Measurements from ENCODE around the gene ETNK2. TPM values are rescaled to one million over a fixed set of nuclear protein-coding genes. Genes with fewer than 3 reads are reported as not detected.
A peak's percentile ranks its signal among the peaks of the same experiment; 100 is the strongest.

Gene ETNK2
- total RNA-seq, 1 donor from 2014 or later: 8.2 TPM

DNA sequence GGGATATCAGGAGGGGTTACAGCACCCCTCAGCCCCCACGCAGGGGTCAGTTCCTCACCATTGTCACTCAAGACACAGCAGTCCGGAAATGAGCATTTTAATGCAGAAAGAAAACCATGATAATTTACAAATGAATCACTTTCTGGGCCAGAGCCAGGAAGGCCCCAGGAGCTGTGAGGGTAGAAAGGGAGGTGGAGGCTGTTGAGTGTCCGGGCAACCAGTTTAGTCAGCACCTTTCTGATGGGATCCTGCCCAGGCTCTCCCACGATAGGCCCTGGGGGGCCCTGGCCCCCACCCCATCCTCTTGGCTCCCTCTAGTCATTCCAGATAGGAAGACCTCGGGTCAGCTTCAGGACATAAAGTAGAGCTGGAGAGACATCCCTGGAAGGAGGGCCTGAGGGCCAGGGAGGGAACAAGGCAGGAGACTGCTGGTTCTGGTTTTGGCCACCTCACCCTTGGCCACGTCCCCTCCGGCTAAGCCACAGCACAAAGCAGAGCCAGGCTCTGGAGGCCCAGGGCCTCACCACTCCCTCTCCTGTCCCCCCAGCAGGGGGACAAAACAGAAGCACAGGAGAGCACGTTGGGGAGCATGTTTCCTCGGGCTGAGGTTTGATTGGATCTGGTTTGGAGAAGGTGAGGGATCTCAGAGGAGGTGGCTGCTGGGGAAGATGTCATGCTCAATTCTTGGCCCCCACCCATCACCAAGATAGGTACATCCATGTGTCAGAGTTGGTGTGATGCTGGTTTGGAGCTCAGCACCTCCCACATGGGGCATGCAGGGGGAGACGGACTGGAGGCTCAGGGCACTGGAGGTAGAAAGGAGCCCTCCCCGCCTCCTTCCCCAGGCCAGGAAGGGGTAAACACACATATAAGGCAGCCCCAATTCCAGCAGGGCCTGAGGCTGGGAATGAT is 20.6 kb downstream of the ETNK2 start:
- DNase-seq (ENCODE audit: low read depth) (peak; percentile 82), FAIRE-seq (peak; percentile 77)
- peaks cover 35% of the 10 kb centered on the region for H3K4me1 ChIP-seq (ENCODE audit: insufficient read depth, low read length)
- H3K4me3 Mint-ChIP-seq (ENCODE audit: unreplicated experiment): no peak overlapping the region
- H3K36me3 Mint-ChIP-seq (ENCODE audit: low read depth, unreplicated experiment): peaks cover 2% of the 10 kb centered on the region
- H2AFZ ChIP-seq (ENCODE audit: low read depth, low read length): peak overlapping the region; percentile 68
- H3K79me2 ChIP-seq (ENCODE audit: insufficient read depth, low read length): no peaks in the 10 kb centered on the region
- no peaks in the 10 kb centered on the region for H3K9me3 ChIP-seq (ENCODE audit: insufficient read depth, low read depth, low read length)
- no peaks in the 10 kb centered on the region for H3K9me3 Mint-ChIP-seq (ENCODE audit: unreplicated experiment)
- H3K27me3 ChIP-seq (ENCODE audit: insufficient read depth, low read length): no peaks in the 10 kb centered on the region
- peak overlapping the region; percentile 69 for H3K4me2 ChIP-seq (ENCODE audit: low read length)
- peak overlapping the region; percentile 62 for H3K27ac ChIP-seq (ENCODE audit: low read depth, low read length)
- H3K36me3 ChIP-seq (ENCODE audit: insufficient read depth, low read length): no peaks in the 10 kb centered on the region
- H4K20me1 ChIP-seq (ENCODE audit: insufficient read depth, low read length): no peaks in the 10 kb centered on the region
- peaks cover 15% of the 10 kb centered on the region for H3K4me1 Mint-ChIP-seq (ENCODE audit: low read depth, unreplicated experiment)
- TF ChIP-seq, protein P1, sequence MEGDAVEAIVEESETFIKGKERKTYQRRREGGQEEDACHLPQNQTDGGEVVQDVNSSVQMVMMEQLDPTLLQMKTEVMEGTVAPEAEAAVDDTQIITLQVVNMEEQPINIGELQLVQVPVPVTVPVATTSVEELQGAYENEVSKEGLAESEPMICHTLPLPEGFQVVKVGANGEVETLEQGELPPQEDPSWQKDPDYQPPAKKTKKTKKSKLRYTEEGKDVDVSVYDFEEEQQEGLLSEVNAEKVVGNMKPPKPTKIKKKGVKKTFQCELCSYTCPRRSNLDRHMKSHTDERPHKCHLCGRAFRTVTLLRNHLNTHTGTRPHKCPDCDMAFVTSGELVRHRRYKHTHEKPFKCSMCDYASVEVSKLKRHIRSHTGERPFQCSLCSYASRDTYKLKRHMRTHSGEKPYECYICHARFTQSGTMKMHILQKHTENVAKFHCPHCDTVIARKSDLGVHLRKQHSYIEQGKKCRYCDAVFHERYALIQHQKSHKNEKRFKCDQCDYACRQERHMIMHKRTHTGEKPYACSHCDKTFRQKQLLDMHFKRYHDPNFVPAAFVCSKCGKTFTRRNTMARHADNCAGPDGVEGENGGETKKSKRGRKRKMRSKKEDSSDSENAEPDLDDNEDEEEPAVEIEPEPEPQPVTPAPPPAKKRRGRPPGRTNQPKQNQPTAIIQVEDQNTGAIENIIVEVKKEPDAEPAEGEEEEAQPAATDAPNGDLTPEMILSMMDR (IDR thresholded peaks at IDR 0.05; ENCODE audit: insufficient read depth, low read depth, low read length): peak; percentile 15
- no peak for TF ChIP-seq EZH2 (IDR thresholded peaks at IDR 0.05; ENCODE audit: insufficient read depth, low read length)
- peak overlapping the region; percentile 53 for H3K9ac ChIP-seq (ENCODE audit: low read length)
- no peak overlapping the region for H3K27ac Mint-ChIP-seq (ENCODE audit: unreplicated experiment)
- H3K27me3 Mint-ChIP-seq (ENCODE audit: low read depth, unreplicated experiment): peaks cover 2% of the 10 kb centered on the region
- H3K4me3 ChIP-seq (ENCODE audit: insufficient read depth, low read depth, low read length): no peak overlapping the region

DNA sequence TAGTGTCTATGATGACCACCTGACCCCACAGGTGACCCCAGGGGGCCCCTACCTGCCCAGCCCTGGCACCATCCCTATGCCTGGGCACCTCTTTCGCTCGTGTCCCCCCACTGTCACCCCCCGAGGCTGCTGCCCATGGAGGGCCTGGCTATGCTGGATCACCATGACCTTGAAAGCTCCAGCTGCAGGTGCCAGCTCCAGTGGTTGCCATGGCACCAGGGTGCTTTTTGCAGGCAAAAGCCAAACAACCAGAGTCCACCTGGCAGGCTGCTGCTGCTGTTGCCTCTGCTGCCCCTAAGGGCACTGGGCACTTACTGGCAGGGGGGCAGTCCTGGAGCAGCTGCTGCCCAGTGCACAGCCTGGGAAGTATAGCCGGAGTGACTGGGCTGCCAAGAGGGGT is 21.7 kb downstream of the ETNK2 start:
- DNase-seq (ENCODE audit: low read depth): no peak
- Mint-ChIP-seq H3K36me3 (ENCODE audit: low read depth, unreplicated experiment) (peaks cover 2% of the 10 kb centered on the region), H3K4me3 (ENCODE audit: unreplicated experiment) (no peak overlapping the region), H3K27me3 (ENCODE audit: low read depth, unreplicated experiment) (peaks cover 2% of the 10 kb centered on the region), H3K4me1 (ENCODE audit: low read depth, unreplicated experiment) (peaks cover 15% of the 10 kb centered on the region), H3K27ac (ENCODE audit: unreplicated experiment) (no peak overlapping the region), H3K9me3 (ENCODE audit: unreplicated experiment) (no peaks in the 10 kb centered on the region)
- H3K4me3 ChIP-seq (ENCODE audit: insufficient read depth, low read depth, low read length): no peak overlapping the region
- peaks cover 35% of the 10 kb centered on the region for H3K4me1 ChIP-seq (ENCODE audit: insufficient read depth, low read length)
- H3K9ac ChIP-seq (ENCODE audit: low read length): no peak overlapping the region
- H2AFZ ChIP-seq (ENCODE audit: low read depth, low read length): no peak overlapping the region
- TF ChIP-seq EZH2 (IDR thresholded peaks at IDR 0.05; ENCODE audit: insufficient read depth, low read length): no peak
- TF ChIP-seq, protein P1 (IDR thresholded peaks at IDR 0.05; ENCODE audit: insufficient read depth, low read depth, low read length): no peak
- no peaks in the 10 kb centered on the region for H3K79me2 ChIP-seq (ENCODE audit: insufficient read depth, low read length)
- H3K9me3 ChIP-seq (ENCODE audit: insufficient read depth, low read depth, low read length): no peaks in the 10 kb centered on the region
- no peak for FAIRE-seq
- H3K36me3 ChIP-seq (ENCODE audit: insufficient read depth, low read length): no peaks in the 10 kb centered on the region
- H3K27me3 ChIP-seq (ENCODE audit: insufficient read depth, low read length): no peaks in the 10 kb centered on the region
- peak overlapping the region; percentile 69 for H3K4me2 ChIP-seq (ENCODE audit: low read length)
- peak overlapping the region; percentile 41 for H3K27ac ChIP-seq (ENCODE audit: low read depth, low read length)
- no peaks in the 10 kb centered on the region for H4K20me1 ChIP-seq (ENCODE audit: insufficient read depth, low read length)
